ENCODE data around the gene TMX3.

DNA sequence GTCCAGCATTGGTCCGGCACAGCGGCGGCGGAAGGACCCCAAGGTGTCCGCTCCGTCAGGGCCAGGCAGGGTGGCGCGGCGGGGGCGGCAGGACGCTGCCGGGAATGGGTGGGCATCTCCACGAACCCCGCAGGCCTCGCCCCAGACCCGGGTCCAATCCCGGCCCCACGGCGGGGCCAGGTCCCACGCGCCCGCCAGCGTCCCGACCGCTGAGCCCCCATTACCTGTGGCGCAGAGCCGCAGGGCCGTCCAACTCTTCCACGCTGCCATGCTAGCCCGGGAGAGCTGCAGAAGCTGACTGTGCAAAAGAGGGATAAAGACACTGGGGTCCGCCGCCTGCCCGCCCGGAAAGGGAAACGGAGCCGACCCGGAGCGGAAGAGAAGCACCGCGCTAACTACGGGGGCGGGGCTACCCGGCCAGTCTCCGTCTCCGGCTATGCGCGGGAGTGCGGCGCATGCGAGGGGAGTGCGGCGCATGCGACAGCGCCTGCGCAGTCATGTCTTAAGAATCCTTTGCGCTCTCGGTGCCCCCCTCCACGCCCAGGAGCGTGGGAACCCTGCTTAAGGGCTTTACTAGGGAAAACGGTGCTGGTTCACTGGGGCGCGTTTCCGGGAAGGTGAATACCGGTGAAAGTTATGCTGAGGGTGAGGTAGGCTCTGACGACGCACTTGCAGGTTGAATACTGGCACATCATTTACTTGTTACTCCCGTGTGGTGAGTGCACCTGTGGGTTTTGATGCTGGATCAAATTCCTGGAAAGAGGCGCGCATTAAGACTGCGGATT lies at the start of gene TMX3:
- TF ChIP-seq POLR2A (IDR thresholded peaks at IDR 0.05): no peak
- TF ChIP-seq, protein P1, sequence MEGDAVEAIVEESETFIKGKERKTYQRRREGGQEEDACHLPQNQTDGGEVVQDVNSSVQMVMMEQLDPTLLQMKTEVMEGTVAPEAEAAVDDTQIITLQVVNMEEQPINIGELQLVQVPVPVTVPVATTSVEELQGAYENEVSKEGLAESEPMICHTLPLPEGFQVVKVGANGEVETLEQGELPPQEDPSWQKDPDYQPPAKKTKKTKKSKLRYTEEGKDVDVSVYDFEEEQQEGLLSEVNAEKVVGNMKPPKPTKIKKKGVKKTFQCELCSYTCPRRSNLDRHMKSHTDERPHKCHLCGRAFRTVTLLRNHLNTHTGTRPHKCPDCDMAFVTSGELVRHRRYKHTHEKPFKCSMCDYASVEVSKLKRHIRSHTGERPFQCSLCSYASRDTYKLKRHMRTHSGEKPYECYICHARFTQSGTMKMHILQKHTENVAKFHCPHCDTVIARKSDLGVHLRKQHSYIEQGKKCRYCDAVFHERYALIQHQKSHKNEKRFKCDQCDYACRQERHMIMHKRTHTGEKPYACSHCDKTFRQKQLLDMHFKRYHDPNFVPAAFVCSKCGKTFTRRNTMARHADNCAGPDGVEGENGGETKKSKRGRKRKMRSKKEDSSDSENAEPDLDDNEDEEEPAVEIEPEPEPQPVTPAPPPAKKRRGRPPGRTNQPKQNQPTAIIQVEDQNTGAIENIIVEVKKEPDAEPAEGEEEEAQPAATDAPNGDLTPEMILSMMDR (IDR thresholded peaks at IDR 0.05): no peak
